ENCODE data around the gene GMIP.

GRCh38 chr19:19663256-19664120 is 20.0 kb upstream of the GMIP start, which contains the start of gene ATP13A1:
- TF ChIP-seq, protein P1, sequence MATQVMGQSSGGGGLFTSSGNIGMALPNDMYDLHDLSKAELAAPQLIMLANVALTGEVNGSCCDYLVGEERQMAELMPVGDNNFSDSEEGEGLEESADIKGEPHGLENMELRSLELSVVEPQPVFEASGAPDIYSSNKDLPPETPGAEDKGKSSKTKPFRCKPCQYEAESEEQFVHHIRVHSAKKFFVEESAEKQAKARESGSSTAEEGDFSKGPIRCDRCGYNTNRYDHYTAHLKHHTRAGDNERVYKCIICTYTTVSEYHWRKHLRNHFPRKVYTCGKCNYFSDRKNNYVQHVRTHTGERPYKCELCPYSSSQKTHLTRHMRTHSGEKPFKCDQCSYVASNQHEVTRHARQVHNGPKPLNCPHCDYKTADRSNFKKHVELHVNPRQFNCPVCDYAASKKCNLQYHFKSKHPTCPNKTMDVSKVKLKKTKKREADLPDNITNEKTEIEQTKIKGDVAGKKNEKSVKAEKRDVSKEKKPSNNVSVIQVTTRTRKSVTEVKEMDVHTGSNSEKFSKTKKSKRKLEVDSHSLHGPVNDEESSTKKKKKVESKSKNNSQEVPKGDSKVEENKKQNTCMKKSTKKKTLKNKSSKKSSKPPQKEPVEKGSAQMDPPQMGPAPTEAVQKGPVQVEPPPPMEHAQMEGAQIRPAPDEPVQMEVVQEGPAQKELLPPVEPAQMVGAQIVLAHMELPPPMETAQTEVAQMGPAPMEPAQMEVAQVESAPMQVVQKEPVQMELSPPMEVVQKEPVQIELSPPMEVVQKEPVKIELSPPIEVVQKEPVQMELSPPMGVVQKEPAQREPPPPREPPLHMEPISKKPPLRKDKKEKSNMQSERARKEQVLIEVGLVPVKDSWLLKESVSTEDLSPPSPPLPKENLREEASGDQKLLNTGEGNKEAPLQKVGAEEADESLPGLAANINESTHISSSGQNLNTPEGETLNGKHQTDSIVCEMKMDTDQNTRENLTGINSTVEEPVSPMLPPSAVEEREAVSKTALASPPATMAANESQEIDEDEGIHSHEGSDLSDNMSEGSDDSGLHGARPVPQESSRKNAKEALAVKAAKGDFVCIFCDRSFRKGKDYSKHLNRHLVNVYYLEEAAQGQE (IDR thresholded peaks at IDR 0.05; ENCODE audit: low read depth), result no peak
- TF ChIP-seq NFIC (IDR thresholded peaks at IDR 0.05), result no peak
- TF ChIP-seq, protein P2, sequence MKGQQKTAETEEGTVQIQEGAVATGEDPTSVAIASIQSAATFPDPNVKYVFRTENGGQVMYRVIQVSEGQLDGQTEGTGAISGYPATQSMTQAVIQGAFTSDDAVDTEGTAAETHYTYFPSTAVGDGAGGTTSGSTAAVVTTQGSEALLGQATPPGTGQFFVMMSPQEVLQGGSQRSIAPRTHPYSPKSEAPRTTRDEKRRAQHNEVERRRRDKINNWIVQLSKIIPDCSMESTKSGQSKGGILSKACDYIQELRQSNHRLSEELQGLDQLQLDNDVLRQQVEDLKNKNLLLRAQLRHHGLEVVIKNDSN (IDR thresholded peaks at IDR 0.05), result no peak
- TF ChIP-seq TAF1 (IDR thresholded peaks at IDR 0.05; ENCODE audit: low read depth), result peak; percentile 93
- no peak for TF ChIP-seq TEAD4 (IDR thresholded peaks at IDR 0.05)
- no peak for TF ChIP-seq TCF12 (IDR thresholded peaks at IDR 0.05; ENCODE audit: low read depth)
- TF ChIP-seq EP300 (IDR thresholded peaks at IDR 0.05; ENCODE audit: borderline replicate concordance), result no peak
- TF ChIP-seq YY1 (IDR thresholded peaks at IDR 0.05; ENCODE audit: low read depth), result peak; percentile 100
- TF ChIP-seq EGR1 (IDR thresholded peaks at IDR 0.05), result peak; percentile 99
- TF ChIP-seq CREB1 (IDR thresholded peaks at IDR 0.05; ENCODE audit: low read depth), result peak; percentile 50; the same call in 1 of the 2 replicates
- TF ChIP-seq FOXM1 (IDR thresholded peaks at IDR 0.05; ENCODE audit: borderline replicate concordance, low read depth), result no peak

All from Ishikawa (cell line).